Measurements from ENCODE around the gene LIPC.

LIPC gene

GRCh38 chr15:58535337-58535736 lies 103.5 kb downstream of the LIPC start:
- no peak for DNase-seq (ENCODE audit: low read depth)
- no peak overlapping the region for H3K4me3 ChIP-seq (replicated peaks; ENCODE audit: low read depth, low read length)
- no peak for TF ChIP-seq CTCF (IDR thresholded peaks at IDR 0.05; ENCODE audit: low read length, missing control alignments)

GRCh38 chr15:58535894-58536293 lies 104.1 kb downstream of the LIPC start:
- H3K4me3 ChIP-seq (replicated peaks; ENCODE audit: low read depth, low read length): no peak overlapping the region
- TF ChIP-seq CTCF (IDR thresholded peaks at IDR 0.05; ENCODE audit: low read length, missing control alignments): no peak
- DNase-seq (ENCODE audit: low read depth): no peak

- no peak overlapping the region for H3K4me3 ChIP-seq (replicated peaks; ENCODE audit: low read depth, low read length)
- no peak for DNase-seq (ENCODE audit: low read depth)
- TF ChIP-seq CTCF (IDR thresholded peaks at IDR 0.05; ENCODE audit: low read length, missing control alignments): no peak
Measured at GRCh38 chr15:58536414-58536813, 104.6 kb downstream of the LIPC start.

DNA sequence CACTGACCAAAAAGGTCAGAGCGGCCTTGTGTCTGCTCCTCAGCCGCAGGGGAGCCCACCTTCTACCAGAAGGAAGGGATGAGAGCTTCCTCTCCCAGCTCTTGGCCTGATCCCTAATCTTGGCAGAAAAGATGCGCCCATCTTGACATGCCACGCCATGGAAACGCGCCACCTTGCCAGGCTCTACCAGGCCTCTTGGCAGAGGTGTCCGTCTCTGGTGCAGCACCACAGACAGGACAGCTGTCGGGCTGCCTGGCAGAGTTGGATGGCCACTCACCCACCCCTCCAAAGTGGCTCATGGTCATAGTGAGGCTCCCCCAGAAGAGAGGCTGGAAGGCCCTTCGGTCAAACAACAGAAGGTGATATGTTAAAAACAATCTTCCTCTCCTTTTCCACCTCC lies 105.2 kb downstream of the LIPC start:
- H3K4me3 ChIP-seq (replicated peaks; ENCODE audit: low read depth, low read length): no peak overlapping the region
- no peak for DNase-seq (ENCODE audit: low read depth)

DNA sequence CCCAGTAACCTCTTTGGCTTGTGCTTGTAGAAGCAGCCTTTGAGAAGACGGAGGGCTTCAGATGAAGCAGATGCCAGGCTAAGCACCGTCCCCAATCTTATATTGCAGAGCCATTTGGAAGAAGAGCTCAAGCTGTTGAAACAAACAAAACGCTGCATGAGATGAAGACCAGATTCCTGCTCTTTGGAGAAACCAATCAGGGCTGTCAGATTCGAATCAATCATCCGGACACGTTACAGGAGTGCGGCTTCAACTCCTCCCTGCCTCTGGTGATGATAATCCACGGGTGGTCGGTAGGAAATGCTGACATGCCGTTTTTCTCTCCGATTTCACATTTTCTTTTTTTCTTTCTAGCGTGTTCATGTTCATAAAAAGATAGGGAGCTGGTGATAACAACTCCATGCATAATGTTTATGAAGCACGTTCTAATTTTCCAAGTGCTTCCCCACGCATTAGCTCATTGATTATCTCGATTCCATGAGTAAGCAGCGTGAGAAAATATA lies 106.5 kb downstream of the LIPC start:
- H3K4me3 ChIP-seq (replicated peaks; ENCODE audit: low read depth, low read length): no peak overlapping the region
- no peak for DNase-seq (ENCODE audit: low read depth)
- no peak for TF ChIP-seq CTCF (IDR thresholded peaks at IDR 0.05; ENCODE audit: low read length, missing control alignments)

More for the DNA sequence above, 105.2 kb downstream of the LIPC start:
- no peak for TF ChIP-seq CTCF (IDR thresholded peaks at IDR 0.05; ENCODE audit: low read length, missing control alignments)

DNA sequence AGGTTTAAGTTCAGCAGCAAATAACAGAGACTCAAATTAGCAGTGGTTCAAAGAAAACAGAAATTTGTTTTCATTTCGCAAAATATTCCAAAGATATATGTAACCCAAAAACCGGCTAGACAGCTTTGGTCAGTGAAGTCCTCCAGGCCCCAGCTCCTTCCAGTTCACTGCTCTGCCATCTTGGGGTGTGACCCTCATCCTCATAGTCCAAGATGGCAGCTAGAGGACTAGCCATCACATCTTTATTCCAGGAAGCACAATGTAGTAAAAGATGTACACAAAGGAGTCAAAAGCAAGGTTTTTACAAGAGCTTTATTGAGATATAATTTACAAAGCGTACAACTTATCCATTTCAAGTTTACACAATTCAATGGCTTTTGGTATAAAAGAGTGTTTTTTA lies 107.1 kb downstream of the LIPC start:
- H3K4me3 ChIP-seq (replicated peaks; ENCODE audit: low read depth, low read length): no peak overlapping the region
- DNase-seq (ENCODE audit: low read depth): no peak
- no peak for TF ChIP-seq CTCF (IDR thresholded peaks at IDR 0.05; ENCODE audit: low read length, missing control alignments)

GRCh38 chr15:58539548-58539947 lies 107.8 kb downstream of the LIPC start:
- no peak for DNase-seq (ENCODE audit: low read depth)
- H3K4me3 ChIP-seq (replicated peaks; ENCODE audit: low read depth, low read length): no peak overlapping the region
- no peak for TF ChIP-seq CTCF (IDR thresholded peaks at IDR 0.05; ENCODE audit: low read length, missing control alignments)
